GM20000 (cell line): ENCODE data around the gene LGALS7B.
"Not testable (repeated sequence)": the region's sequence is repeated elsewhere in the genome, so short reads cannot be mapped to it uniquely, and the experiment has no call there.

ENCODE experiments used
- DNase-seq: peaks from one replicate; pipeline ENCODE4 v3.0.0; 2012; ENCODE audit warnings: low spot score
- CTCF ChIP-seq: IDR thresholded peaks from 2 replicates; pipeline ENCODE4 v1.5.1; 2012; ENCODE audit warnings: mild to moderate bottlenecking, control low read depth; ENCODE audit errors: extremely low read depth, missing control alignments

Gene LGALS7B

GRCh38 chr19:38743394-38744297, 45.4 kb upstream of the LGALS7B start:
- no peak for DNase-seq
- TF ChIP-seq CTCF = no peak

GRCh38 chr19:38744298-38744681, 44.7 kb upstream of the LGALS7B start, which contains the start of gene CAPN12:
CAPN12 (minus strand) TSS chr19:38744474; CDS start chr19:38744165, 309 bp downstream.
- no peak for DNase-seq
- TF ChIP-seq CTCF = no peak

GRCh38 chr19:38744874-38745273, 44.1 kb upstream of the LGALS7B start:
- DNase-seq = no peak

GRCh38 chr19:38745316-38745715, 43.7 kb upstream of the LGALS7B start:
- no peak for DNase-seq
- TF ChIP-seq CTCF = no peak

More at GRCh38 chr19:38744874-38745273, 44.1 kb upstream of the LGALS7B start:
- TF ChIP-seq CTCF = no peak

- DNase-seq = not testable (repeated sequence)
Observed at GRCh38 chr19:38753783-38754182, 35.2 kb upstream of the LGALS7B start.

GRCh38 chr19:38754196-38754595, 34.8 kb upstream of the LGALS7B start:
- not testable (repeated sequence) for DNase-seq

GRCh38 chr19:38759590-38760003, 29.4 kb upstream of the LGALS7B start:
- DNase-seq = no peak
- TF ChIP-seq CTCF = no peak

- DNase-seq = not testable (repeated sequence)
Observed at GRCh38 chr19:38760805-38761517, 28.0 kb upstream of the LGALS7B start.

GRCh38 chr19:38761884-38762389, 27.1 kb upstream of the LGALS7B start:
- not testable (repeated sequence) for DNase-seq
